Measurements from ENCODE around the gene ANKRD35. TPM values are rescaled to one million over a fixed set of nuclear protein-coding genes. Genes with fewer than 3 reads are reported as not detected.

Gene ANKRD35
- polyA plus RNA-seq, 3 donors from 2014 or later, result 0.40 to 0.93 (median 0.86) TPM

GRCh38 chr1:145889722-145890121 is 4.1 kb upstream of the ANKRD35 start:
- Mint-ChIP-seq H3K4me1 (peaks cover 14 to 21% of the 10 kb centered on the region in 2 donors), H3K9me3 (no peaks in the 10 kb centered on the region), H3K36me3 (peaks cover 0 to 7% (median 0%) of the 10 kb centered on the region in 3 donors), H3K27ac (no peak overlapping the region), H3K27me3 (ENCODE audit: low read depth in 3 of 3) (peaks cover 0 to 9% (median 7%) of the 10 kb centered on the region in 3 donors), H3K4me3 (no peak overlapping the region)
- DNase-seq, result no peak

GRCh38 chr1:145887631-145888030 is 2.0 kb upstream of the ANKRD35 start:
- Mint-ChIP-seq H3K4me3 (peak overlapping the region in 3 of 5 donors; percentile 38 to 41 (median 40)), H3K9me3 (no peaks in the 10 kb centered on the region), H3K27me3 (ENCODE audit: low read depth in 3 of 3) (peaks cover 0 to 15% (median 12%) of the 10 kb centered on the region in 3 donors), H3K27ac (no peak overlapping the region), H3K4me1 (peaks cover 14 to 23% of the 10 kb centered on the region in 2 donors), H3K36me3 (no peaks in the 10 kb centered on the region)
- no peak for DNase-seq

GRCh38 chr1:145886816-145887215 is 1.1 kb upstream of the ANKRD35 start:
- H3K4me3 Mint-ChIP-seq, result peak overlapping the region; percentile 62 to 88 (median 75)

GRCh38 chr1:145886390-145886789 is 724 bp upstream of the ANKRD35 start:
- Mint-ChIP-seq H3K9me3 (no peaks in the 10 kb centered on the region), H3K27ac (no peak overlapping the region), H3K4me1 (peaks cover 14 to 23% of the 10 kb centered on the region in 2 donors)

More at GRCh38 chr1:145886816-145887215, 1.1 kb upstream of the ANKRD35 start:
- DNase-seq, result no peak
- Mint-ChIP-seq H3K36me3 (no peaks in the 10 kb centered on the region), H3K27me3 (ENCODE audit: low read depth in 3 of 3) (peaks cover 0 to 13% (median 12%) of the 10 kb centered on the region in 3 donors), H3K4me1 (peaks cover 14 to 23% of the 10 kb centered on the region in 2 donors), H3K9me3 (no peaks in the 10 kb centered on the region), H3K27ac (no peak overlapping the region)

GRCh38 chr1:145884675-145885074 is 991 bp downstream of the ANKRD35 start:
- H3K27ac Mint-ChIP-seq, result no peak overlapping the region
- H3K27me3 Mint-ChIP-seq (ENCODE audit: low read depth in 3 of 3), result peaks cover 0 to 13% (median 12%) of the 10 kb centered on the region in 3 donors
- no peaks in the 10 kb centered on the region for H3K36me3 Mint-ChIP-seq
- peaks cover 14 to 23% of the 10 kb centered on the region in 2 donors for H3K4me1 Mint-ChIP-seq
- peak overlapping the region; percentile 32 to 88 (median 83) for H3K4me3 Mint-ChIP-seq
- no peaks in the 10 kb centered on the region for H3K9me3 Mint-ChIP-seq
- DNase-seq, result no peak

More at GRCh38 chr1:145886390-145886789, 724 bp upstream of the ANKRD35 start:
- peaks cover 0 to 13% (median 12%) of the 10 kb centered on the region in 3 donors for H3K27me3 Mint-ChIP-seq (ENCODE audit: low read depth in 3 of 3)
- DNase-seq, result no peak
- peak overlapping the region; percentile 81 to 88 (median 83) for H3K4me3 Mint-ChIP-seq
- H3K36me3 Mint-ChIP-seq, result no peaks in the 10 kb centered on the region

GRCh38 chr1:145879775-145880174 is 5.9 kb downstream of the ANKRD35 start:
- Mint-ChIP-seq H3K36me3 (no peaks in the 10 kb centered on the region), H3K9me3 (no peaks in the 10 kb centered on the region), H3K27ac (no peak overlapping the region), H3K27me3 (ENCODE audit: low read depth in 3 of 3) (peaks cover 3 to 9% (median 6%) of the 10 kb centered on the region in 3 donors), H3K4me1 (peaks cover under 1 to 3% of the 10 kb centered on the region in 2 donors), H3K4me3 (no peak overlapping the region)
- no peak for DNase-seq

GRCh38 chr1:145878724-145879123 is 6.9 kb downstream of the ANKRD35 start:
- Mint-ChIP-seq H3K4me1 (no peaks in the 10 kb centered on the region), H3K27ac (no peak overlapping the region), H3K9me3 (peaks cover 0 to 1% (median 0%) of the 10 kb centered on the region in 6 donors), H3K4me3 (no peak overlapping the region), H3K36me3 (no peaks in the 10 kb centered on the region), H3K27me3 (ENCODE audit: low read depth in 3 of 3) (peaks cover 6 to 8% (median 6%) of the 10 kb centered on the region in 3 donors)
- DNase-seq, result no peak

GRCh38 chr1:145877923-145878486 is 7.7 kb downstream of the ANKRD35 start:
- peaks cover 0 to 10% (median 7%) of the 10 kb centered on the region in 3 donors for H3K27me3 Mint-ChIP-seq (ENCODE audit: low read depth in 3 of 3)

GRCh38 chr1:145874646-145875045 is 11.0 kb downstream of the ANKRD35 start:
- H3K4me1 Mint-ChIP-seq, result peaks cover 17 to 22% of the 10 kb centered on the region in 2 donors
- peaks cover 5 to 10% (median 7%) of the 10 kb centered on the region in 3 donors for H3K27me3 Mint-ChIP-seq (ENCODE audit: low read depth in 3 of 3)
- peaks cover 0 to 2% (median 0%) of the 10 kb centered on the region in 6 donors for H3K9me3 Mint-ChIP-seq
- H3K4me3 Mint-ChIP-seq, result no peak overlapping the region
- no peak overlapping the region for H3K27ac Mint-ChIP-seq
- H3K36me3 Mint-ChIP-seq, result no peaks in the 10 kb centered on the region
- no peak for DNase-seq

More at GRCh38 chr1:145877923-145878486, 7.7 kb downstream of the ANKRD35 start:
- Mint-ChIP-seq H3K36me3 (no peaks in the 10 kb centered on the region), H3K9me3 (peaks cover 0 to 2% (median 0%) of the 10 kb centered on the region in 6 donors), H3K4me3 (no peak overlapping the region), H3K27ac (no peak overlapping the region), H3K4me1 (peaks cover under 1 to 4% of the 10 kb centered on the region in 2 donors)
- no peak for DNase-seq

- Mint-ChIP-seq H3K36me3 (no peaks in the 10 kb centered on the region), H3K9me3 (peaks cover 0 to 2% (median 0%) of the 10 kb centered on the region in 6 donors), H3K4me1 (peaks cover 17 to 22% of the 10 kb centered on the region in 2 donors), H3K27ac (peak overlapping the region in 4 of 6 donors; percentile 34 to 85 (median 56)), H3K27me3 (ENCODE audit: low read depth in 3 of 3) (peaks cover 5 to 8% (median 8%) of the 10 kb centered on the region in 3 donors), H3K4me3 (peak overlapping the region; percentile 70 to 83 (median 78))
- DNase-seq, result peak; percentile 12 to 43 (median 30)
These were observed 13.4 kb downstream of the ANKRD35 start for GRCh38 chr1:145871994-145872924.

GRCh38 chr1:145868232-145868631 is 17.4 kb downstream of the ANKRD35 start:
- DNase-seq, result no peak
- H3K4me3 Mint-ChIP-seq, result no peak overlapping the region
- no peak overlapping the region for H3K27ac Mint-ChIP-seq
- H3K36me3 Mint-ChIP-seq, result peaks cover 0 to 3% (median 0%) of the 10 kb centered on the region in 3 donors
- peaks cover 2 to 5% (median 5%) of the 10 kb centered on the region in 3 donors for H3K27me3 Mint-ChIP-seq (ENCODE audit: low read depth in 3 of 3)
- H3K4me1 Mint-ChIP-seq, result peaks cover 17 to 20% of the 10 kb centered on the region in 2 donors
- no peaks in the 10 kb centered on the region for H3K9me3 Mint-ChIP-seq

GRCh38 chr1:145863282-145864018 is 22.2 kb downstream of the ANKRD35 start:
- H3K36me3 Mint-ChIP-seq, result peaks cover 0 to 3% (median 0%) of the 10 kb centered on the region in 3 donors

GRCh38 chr1:145859491-145860023 is 26.1 kb downstream of the ANKRD35 start:
- peak overlapping the region; percentile 76 to 94 (median 88) for H3K27ac Mint-ChIP-seq
- peaks cover 7 to 16% (median 14%) of the 10 kb centered on the region in 3 donors for H3K36me3 Mint-ChIP-seq
- H3K4me1 Mint-ChIP-seq, result peaks cover 13 to 23% of the 10 kb centered on the region in 2 donors
- H3K4me3 Mint-ChIP-seq, result peak overlapping the region; percentile 94 to 97 (median 96)
- H3K27me3 Mint-ChIP-seq (ENCODE audit: low read depth in 3 of 3), result peaks cover 0 to 8% (median 0%) of the 10 kb centered on the region in 3 donors
- DNase-seq, result peak; percentile 72 to 75 (median 72)
- H3K9me3 Mint-ChIP-seq, result no peaks in the 10 kb centered on the region

More at GRCh38 chr1:145863282-145864018, 22.2 kb downstream of the ANKRD35 start:
- no peak overlapping the region for H3K4me3 Mint-ChIP-seq
- no peak overlapping the region for H3K27ac Mint-ChIP-seq
- H3K9me3 Mint-ChIP-seq, result no peaks in the 10 kb centered on the region
- peaks cover under 1 to 3% of the 10 kb centered on the region in 2 donors for H3K4me1 Mint-ChIP-seq
- H3K27me3 Mint-ChIP-seq (ENCODE audit: low read depth in 3 of 3), result peaks cover 0 to 11% (median 2%) of the 10 kb centered on the region in 3 donors
- DNase-seq, result no peak

All from immature natural killer cell (primary cell).